ENCODE measurements around the gene LUZP2.

The LUZP2 gene

DNA sequence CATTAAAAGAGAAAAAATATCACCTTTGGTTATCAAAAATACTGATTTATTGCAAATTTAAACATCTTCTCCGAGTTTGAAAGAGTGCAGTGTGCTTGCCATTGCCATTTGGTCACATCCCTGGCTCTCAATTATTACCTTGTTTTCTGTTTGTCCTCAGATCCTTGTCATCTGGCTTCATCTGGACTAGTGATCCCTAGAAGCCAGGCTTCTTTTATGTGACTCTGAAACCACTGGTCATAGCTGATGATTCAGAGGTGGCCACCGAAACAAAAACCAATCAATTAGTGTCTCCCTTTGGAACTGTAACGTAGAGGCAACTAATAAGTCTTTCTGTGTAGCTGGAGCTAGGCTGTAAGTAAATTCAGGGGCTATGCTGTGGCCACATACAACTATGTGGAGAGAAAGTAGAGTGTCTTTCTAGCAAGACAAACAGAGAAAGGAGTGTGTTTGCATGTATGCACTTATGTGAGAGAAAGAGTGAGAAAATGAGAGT is 237.9 kb downstream of the LUZP2 start:
- TF ChIP-seq, protein P1, sequence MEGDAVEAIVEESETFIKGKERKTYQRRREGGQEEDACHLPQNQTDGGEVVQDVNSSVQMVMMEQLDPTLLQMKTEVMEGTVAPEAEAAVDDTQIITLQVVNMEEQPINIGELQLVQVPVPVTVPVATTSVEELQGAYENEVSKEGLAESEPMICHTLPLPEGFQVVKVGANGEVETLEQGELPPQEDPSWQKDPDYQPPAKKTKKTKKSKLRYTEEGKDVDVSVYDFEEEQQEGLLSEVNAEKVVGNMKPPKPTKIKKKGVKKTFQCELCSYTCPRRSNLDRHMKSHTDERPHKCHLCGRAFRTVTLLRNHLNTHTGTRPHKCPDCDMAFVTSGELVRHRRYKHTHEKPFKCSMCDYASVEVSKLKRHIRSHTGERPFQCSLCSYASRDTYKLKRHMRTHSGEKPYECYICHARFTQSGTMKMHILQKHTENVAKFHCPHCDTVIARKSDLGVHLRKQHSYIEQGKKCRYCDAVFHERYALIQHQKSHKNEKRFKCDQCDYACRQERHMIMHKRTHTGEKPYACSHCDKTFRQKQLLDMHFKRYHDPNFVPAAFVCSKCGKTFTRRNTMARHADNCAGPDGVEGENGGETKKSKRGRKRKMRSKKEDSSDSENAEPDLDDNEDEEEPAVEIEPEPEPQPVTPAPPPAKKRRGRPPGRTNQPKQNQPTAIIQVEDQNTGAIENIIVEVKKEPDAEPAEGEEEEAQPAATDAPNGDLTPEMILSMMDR (IDR thresholded peaks at IDR 0.05): no peak
- Histone ChIP-seq H3K4me1 (no peaks in the 10 kb centered on the region), H3K4me3 (no peak overlapping the region), H3K36me3 (no peaks in the 10 kb centered on the region), H3K27me3 (no peaks in the 10 kb centered on the region), H3K27ac (no peak overlapping the region), H3K9me3 (no peaks in the 10 kb centered on the region)
- no peak for DNase-seq
- intact Hi-C loops (cut with DNase I; ENCODE audit: low total_unique reads): no loop called here

DNA sequence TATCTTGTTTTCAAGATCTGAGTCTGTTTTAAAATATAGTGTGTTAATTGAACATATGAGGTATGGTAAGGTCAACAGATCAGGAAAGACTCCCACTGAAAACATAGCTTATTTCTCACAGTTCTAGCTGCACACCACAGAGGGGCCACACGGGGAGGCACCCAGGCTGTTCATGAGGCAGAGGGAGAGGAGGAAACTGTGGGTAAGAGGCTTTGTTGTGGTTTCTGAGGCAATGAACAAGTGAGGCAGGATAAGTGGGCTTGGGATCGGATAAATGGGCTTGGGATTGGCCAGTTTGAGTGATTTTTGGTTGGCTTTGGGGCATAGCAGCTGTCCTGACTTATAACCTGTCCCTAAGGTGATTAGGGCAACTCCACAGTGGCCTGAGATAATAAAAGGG is 242.1 kb downstream of the LUZP2 start:
- Histone ChIP-seq H3K9me3 (no peaks in the 10 kb centered on the region), H3K36me3 (no peaks in the 10 kb centered on the region), H3K27ac (no peak overlapping the region), H3K27me3 (no peaks in the 10 kb centered on the region), H3K4me1 (no peaks in the 10 kb centered on the region), H3K4me3 (no peak overlapping the region)
- TF ChIP-seq, protein P1 (IDR thresholded peaks at IDR 0.05): no peak
- intact Hi-C loops (cut with DNase I; ENCODE audit: low total_unique reads): no loop called here
- no peak for DNase-seq

DNA sequence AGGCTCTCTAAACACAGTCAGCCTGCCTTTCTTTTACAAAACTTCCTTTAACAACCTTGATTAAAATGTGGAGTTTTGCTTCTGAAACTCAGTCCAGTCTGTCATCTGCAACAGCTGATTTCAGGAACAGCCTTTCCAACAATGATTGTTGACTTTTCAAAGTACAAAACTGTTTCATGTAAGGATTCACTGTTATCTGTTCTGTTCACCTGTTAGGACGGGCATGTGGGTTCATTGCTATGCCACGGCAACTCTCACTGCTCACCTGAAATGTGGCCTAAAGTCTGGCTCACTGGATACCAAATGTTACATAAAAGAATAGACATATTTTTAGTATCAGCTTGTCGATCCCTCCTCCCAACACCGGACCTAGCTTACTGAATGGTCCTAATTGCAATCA is 242.8 kb downstream of the LUZP2 start:
- DNase-seq: no peak
- no peaks in the 10 kb centered on the region for H3K4me1 ChIP-seq
- intact Hi-C loops (cut with DNase I; ENCODE audit: low total_unique reads): no loop called here
- TF ChIP-seq, protein P1 (IDR thresholded peaks at IDR 0.05): no peak
- no peaks in the 10 kb centered on the region for H3K27me3 ChIP-seq
- no peak overlapping the region for H3K27ac ChIP-seq
- H3K36me3 ChIP-seq: no peaks in the 10 kb centered on the region
- no peak overlapping the region for H3K4me3 ChIP-seq
- no peaks in the 10 kb centered on the region for H3K9me3 ChIP-seq

DNA sequence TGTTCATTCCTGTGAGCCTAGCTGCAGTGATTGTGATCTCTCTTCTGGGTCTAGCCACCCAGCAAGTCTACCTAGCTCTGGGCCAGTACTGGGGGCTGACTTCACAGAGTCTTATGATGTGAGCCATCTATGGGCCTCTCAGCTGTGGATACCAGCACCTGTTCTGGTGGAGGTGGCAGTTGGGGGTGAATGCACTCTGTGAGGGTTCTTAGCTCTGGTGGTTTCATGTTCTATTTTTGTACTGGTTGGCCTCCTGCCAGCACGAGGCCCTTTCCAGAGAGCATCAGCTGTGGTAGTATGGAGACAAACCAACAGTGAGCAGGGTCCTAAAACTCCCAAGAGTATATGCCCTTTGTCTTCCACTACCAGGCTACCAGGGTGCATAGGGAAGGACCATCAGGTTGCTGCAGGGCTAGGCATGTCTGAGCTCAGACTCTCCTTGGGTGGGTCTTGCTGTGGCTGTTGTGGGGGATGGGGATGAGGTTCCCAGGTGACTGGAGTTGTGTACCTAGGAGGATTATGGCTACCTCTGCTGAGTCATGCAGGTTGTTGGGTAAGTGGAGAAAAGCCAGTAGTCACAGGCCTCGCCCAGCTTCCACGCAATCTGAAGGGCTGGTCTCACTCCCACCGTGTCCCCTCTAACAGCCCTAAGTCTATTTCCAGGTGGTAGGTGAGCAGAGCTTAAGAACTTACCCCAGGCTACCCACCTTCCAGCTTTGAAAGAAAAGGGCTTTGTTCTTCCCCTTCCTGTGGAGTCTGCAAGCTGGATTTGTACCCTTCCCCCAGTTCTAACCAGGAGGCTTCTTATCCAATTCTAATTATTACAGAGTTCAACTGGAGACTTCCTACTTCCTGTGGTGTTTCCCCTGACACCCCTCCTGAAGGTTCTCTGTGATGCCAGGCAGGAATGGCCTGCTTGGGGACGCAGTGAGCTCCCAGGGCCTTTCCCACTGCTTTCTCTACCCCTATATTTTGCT is 250.7 kb downstream of the LUZP2 start:
- intact Hi-C loops (cut with DNase I; ENCODE audit: low total_unique reads): no loop called here
- Histone ChIP-seq H3K4me1 (no peaks in the 10 kb centered on the region), H3K27me3 (no peaks in the 10 kb centered on the region), H3K36me3 (no peaks in the 10 kb centered on the region), H3K27ac (no peak overlapping the region), H3K9me3 (no peaks in the 10 kb centered on the region), H3K4me3 (no peak overlapping the region)
- DNase-seq: no peak
- TF ChIP-seq, protein P1 (IDR thresholded peaks at IDR 0.05): no peak

DNA sequence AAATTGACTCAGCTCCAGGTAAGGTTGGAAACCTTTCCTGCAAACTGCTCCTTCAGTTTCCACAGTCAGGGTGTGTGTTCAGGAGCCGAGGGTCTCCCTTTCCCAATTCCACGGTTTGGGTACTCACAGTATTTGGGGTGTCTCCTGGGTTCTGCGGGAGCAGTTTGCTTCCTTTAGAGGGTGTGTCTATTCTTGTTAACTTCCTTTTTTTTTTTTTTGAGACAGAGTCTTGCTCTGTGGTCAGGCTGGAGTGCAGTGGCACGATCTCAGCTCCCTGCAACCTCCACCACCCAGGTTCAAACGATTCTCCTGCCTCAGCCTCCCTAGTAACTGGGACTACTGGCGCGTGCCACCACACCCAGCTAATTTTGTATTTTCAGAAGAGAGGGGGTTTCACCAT is 251.4 kb downstream of the LUZP2 start:
- H3K27me3 ChIP-seq: no peaks in the 10 kb centered on the region
- no peak overlapping the region for H3K4me3 ChIP-seq

More for the DNA sequence above, 251.4 kb downstream of the LUZP2 start:
- H3K4me1 ChIP-seq: no peaks in the 10 kb centered on the region
- no peak for DNase-seq
- no peaks in the 10 kb centered on the region for H3K9me3 ChIP-seq
- intact Hi-C loops (cut with DNase I; ENCODE audit: low total_unique reads): no loop called here
- TF ChIP-seq, protein P1 (IDR thresholded peaks at IDR 0.05): no peak
- H3K27ac ChIP-seq: no peak overlapping the region
- no peaks in the 10 kb centered on the region for H3K36me3 ChIP-seq

Measured in tibial artery (tissue), 4 donors.